B cell (primary cell): ENCODE results near the gene SLC5A5. TPM values are rescaled to one million over a fixed set of nuclear protein-coding genes. Genes with fewer than 3 reads are reported as not detected.

Source experiments
- ATAC-seq: fragments of 200-7000 bp; cut with Tn5 transposase; one replicate; pipeline ENCODE4 v1.10.0; 2021; ENCODE audit warnings: low read depth, mild to moderate bottlenecking, moderate number of reproducible peaks, moderate library complexity
- CTCF ChIA-PET: fragments of 350-600 bp; sonication (Branson Sonifier 250); formaldehyde crosslinking; loops from one replicate; lab custom pipeline; 2021; ENCODE audit warnings: antibody characterized with exemption, inconsistent platforms; lab: Charles Lee
- POLR2A ChIA-PET: fragments of 350-600 bp; sonication (Branson Sonifier 250); formaldehyde crosslinking; loops from one replicate; lab custom pipeline; 2021; ENCODE audit warnings: antibody characterized with exemption; lab: Charles Lee
- DNase-seq: peaks from one replicate; pipeline ENCODE4 v3.0.0; 2013
- H2AFZ ChIP-seq: 2 replicates; pipeline ENCODE4 v1.6.1; 2012; ENCODE audit warnings: mild to moderate bottlenecking, low read depth, low read length; ENCODE audit not compliant: insufficient read depth, poor library complexity, severe bottlenecking
- H3K27ac ChIP-seq, 2 donors: 1 replicate in 1 of 2; 2 replicates in 1 of 2; pipeline ENCODE4 v1.5.1; 2012 to 2013; ENCODE audit warnings: low read length in 2 of 2, mild to moderate bottlenecking in 2 of 2, moderate library complexity in 1 of 2
- H3K27me3 ChIP-seq, 4 experiments: fragments of 200-600 bp in 1 of 4; sonication (generic) in 1 of 4; replicated peaks in 1 of 4; 1 replicate in 2 of 4; 2 replicates in 2 of 4; pipeline versions ENCODE4 v1.6.1 to v1.7.0; 2013 to 2016; ENCODE audit warnings: low read length in 3 of 4, mild to moderate bottlenecking in 2 of 4, mixed read lengths in 1 of 4, moderate library complexity in 1 of 4; ENCODE audit not compliant: insufficient read depth in 4 of 4, control insufficient read depth in 3 of 4; ENCODE audit errors: control extremely low read depth in 1 of 4
- H3K36me3 ChIP-seq, 2 experiments: replicated peaks in 1 of 2; 1 replicate in 1 of 2; 2 replicates in 1 of 2; pipeline versions ENCODE4 v1.6.1 to v1.7.1; 2013; ENCODE audit warnings: low read length in 1 of 2; ENCODE audit not compliant: insufficient read depth in 2 of 2, control insufficient read depth in 1 of 2; ENCODE audit errors: control extremely low read depth in 1 of 2, extremely low read depth in 1 of 2
- H3K4me1 ChIP-seq, 2 donors: fragments of 200-600 bp in 1 of 2; sonication (generic) in 1 of 2; 1 replicate in 1 of 2; 2 replicates in 1 of 2; pipeline versions ENCODE4 v1.5.1 to v1.6.1; 2013 to 2017; ENCODE audit warnings: low read length in 2 of 2; ENCODE audit not compliant: control insufficient read depth in 2 of 2, insufficient read depth in 2 of 2
- H3K4me2 ChIP-seq: replicated peaks from 2 replicates; pipeline ENCODE3; 2012; ENCODE audit warnings: mild to moderate bottlenecking, low read depth, low read length; ENCODE audit not compliant: poor library complexity, severe bottlenecking
- H3K4me3 ChIP-seq, 5 experiments: fragments of 200-600 bp in 1 of 5; sonication (generic) in 1 of 5; 1 replicate in 3 of 5; 2 replicates in 2 of 5; pipeline versions ENCODE4 v1.5.1 to v1.7.0; 2011 to 2016; ENCODE audit warnings: low read length in 4 of 5, mild to moderate bottlenecking in 4 of 5, low read depth in 2 of 5, control low read depth in 1 of 5, moderate library complexity in 1 of 5; ENCODE audit not compliant: insufficient read depth in 1 of 5; ENCODE audit errors: control extremely low read depth in 1 of 5, extremely low read depth in 1 of 5
- H3K79me2 ChIP-seq: fragments of 200-600 bp; sonication (generic); one replicate; pipeline ENCODE4 v1.6.0; 2016; ENCODE audit warnings: low read length; ENCODE audit not compliant: control insufficient read depth, insufficient read depth
- H3K9ac ChIP-seq: fragments of 200-600 bp; sonication (generic); 2 replicates; pipeline ENCODE4 v1.6.1; 2017; ENCODE audit warnings: mild to moderate bottlenecking, low read length, moderate library complexity
- H3K9me3 ChIP-seq, 3 donors: one replicate each; pipeline versions ENCODE4 v1.6.1 to v1.7.1; 2013; ENCODE audit warnings: low read length in 2 of 3; ENCODE audit not compliant: control insufficient read depth in 2 of 3, insufficient read depth in 1 of 3; ENCODE audit errors: control extremely low read depth in 1 of 3
- H4K20me1 ChIP-seq: 2 replicates; pipeline ENCODE4 v1.6.0; 2012; ENCODE audit warnings: mild to moderate bottlenecking, low read length; ENCODE audit not compliant: insufficient read depth, control insufficient read depth, poor library complexity, severe bottlenecking
- H3K27ac Mint-ChIP-seq: one replicate; pipeline ENCODE4 v1.8.0; 2021; ENCODE audit warnings: mixed read lengths
- H3K27me3 Mint-ChIP-seq: one replicate; pipeline ENCODE4 v1.8.0; 2021; ENCODE audit warnings: mixed read lengths
- H3K4me1 Mint-ChIP-seq: one replicate; pipeline ENCODE4 v1.8.0; 2021; ENCODE audit warnings: mixed read lengths
- H3K4me3 Mint-ChIP-seq: one replicate; pipeline ENCODE4 v1.8.0; 2021; ENCODE audit warnings: mixed read lengths
- H3K9me3 Mint-ChIP-seq: one replicate; pipeline ENCODE4 v1.8.0; 2022; ENCODE audit warnings: mixed read lengths; ENCODE audit not compliant: insufficient read depth
- EZH2 ChIP-seq: IDR thresholded peaks from 2 replicates; pipeline ENCODE4 v1.6.1; 2012; ENCODE audit warnings: borderline replicate concordance, low read depth, mild to moderate bottlenecking, moderate library complexity, low read length; ENCODE audit not compliant: insufficient read depth, poor library complexity, severe bottlenecking
- WGBS: methylation state at CpG from one replicate; pipeline ENCODE4 v1.1.5; 2013; ENCODE audit warnings: missing lambda C conversion rate; ENCODE audit not compliant: insufficient coverage; 5-methylcytosine and 5-hydroxymethylcytosine counted together
- intact Hi-C: fragments of 100-400 bp; cut with micrococcal nuclease; formaldehyde crosslinking; loops from one replicate; pipeline ENCODE4 v1.10.0; 2022
- polyA plus RNA-seq: library from polyadenylated mRNA; depleted of rRNA; stranded (reverse); fragments of >200 nt; gene quantifications from 2 replicates; pipeline ENCODE4 v1.2.3, GENCODE V29; 2012
- total RNA-seq, 2 donors: library from RNA; stranded (reverse); fragments of 120-200 nt in 1 of 2; gene quantifications; 1 replicate in 1 of 2; 2 replicates in 1 of 2; pipeline versions ENCODE4 v1.2.3 to v1.2.4, GENCODE V29; 2013 to 2022
- TF ChIP-seq, protein P1 (sequence below): fragments of 200-600 bp; IDR thresholded peaks from one replicate; pipeline ENCODE4 v1.8.0; 2022; ENCODE audit warnings: antibody characterized with exemption, mild to moderate bottlenecking

The SLC5A5 gene
- total and polyA plus RNA-seq, 2 donors (not counting 1 experiment from before 2014, with no cell fraction given): 0.07 to 0.40 TPM

DNA sequence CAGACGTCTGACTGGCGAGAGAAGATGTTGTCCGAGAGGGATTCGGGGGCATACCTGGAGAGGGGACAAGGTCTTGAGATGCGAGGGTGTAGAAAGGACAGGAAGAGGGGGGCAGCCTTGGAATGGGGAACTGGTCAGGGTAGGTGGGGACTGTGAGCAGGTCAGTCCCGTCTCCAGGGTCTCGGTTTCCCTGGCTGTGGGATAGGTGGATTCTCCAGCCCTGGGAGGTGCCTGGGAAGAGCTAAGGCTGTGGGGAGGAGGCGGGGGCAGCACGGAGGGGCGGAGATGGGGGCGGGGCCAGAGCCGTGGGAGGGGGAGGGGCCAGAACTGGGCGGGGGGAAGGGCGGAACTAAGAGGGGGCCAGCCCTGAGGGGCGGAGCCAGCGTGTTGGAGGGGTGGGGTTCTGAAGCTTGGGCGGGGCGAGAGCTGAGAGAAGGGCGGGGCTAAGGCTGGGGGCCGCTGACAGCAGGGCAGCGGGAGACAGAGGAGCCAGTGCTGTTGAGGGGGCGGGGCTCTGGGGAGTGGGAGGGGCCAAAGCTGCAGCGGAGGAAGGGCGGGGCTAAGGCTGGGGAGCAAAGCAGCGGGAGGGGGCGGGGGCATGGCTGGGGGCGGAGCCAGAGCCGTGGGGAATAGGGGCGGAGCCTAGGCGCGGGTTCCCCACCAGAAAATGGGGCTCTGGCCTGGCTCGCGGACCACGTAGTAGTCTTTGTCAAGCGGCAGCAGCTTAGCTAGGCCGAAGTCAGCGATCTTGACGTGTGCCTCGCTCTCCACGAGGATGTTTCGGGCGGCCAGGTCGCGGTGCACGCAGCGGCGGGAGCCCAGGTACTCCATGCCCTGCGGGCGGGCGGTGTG lies 41.0 kb upstream of the SLC5A5 start:
- H3K79me2 ChIP-seq: peaks cover 2% of the 10 kb centered on the region
- no peak overlapping the region for H2AFZ ChIP-seq
- H3K36me3 ChIP-seq: peaks cover 1 to 65% of the 10 kb centered on the region in 2 experiments
- H3K9me3 Mint-ChIP-seq: no peaks in the 10 kb centered on the region
- WGBS: 94% methylated on average over 44 of the region's 50 CpGs
- no peak overlapping the region for H3K27ac ChIP-seq
- H3K4me1 Mint-ChIP-seq: no peaks in the 10 kb centered on the region
- intact Hi-C loops: no loop called here
- POLR2A ChIA-PET: interaction anchor here (1.0 kb wide), 1 partner anchor 17 kb away, joined by 11 read pairs; the partner anchor contains the start of gene JAK3
- H3K27ac Mint-ChIP-seq: no peak overlapping the region
- CTCF ChIA-PET: interaction anchor here (1.2 kb wide), 1 partner anchor 127 kb away, joined by 3 read pairs; no protein-coding TSS in a partner anchor
- no peak overlapping the region for H3K9ac ChIP-seq
- no peak overlapping the region for H3K4me3 Mint-ChIP-seq
- H4K20me1 ChIP-seq: peaks cover 28% of the 10 kb centered on the region
- no peaks in the 10 kb centered on the region for H3K27me3 Mint-ChIP-seq
- H3K27me3 ChIP-seq: no peaks in the 10 kb centered on the region
- no peak for TF ChIP-seq EZH2
- TF ChIP-seq, protein P1, sequence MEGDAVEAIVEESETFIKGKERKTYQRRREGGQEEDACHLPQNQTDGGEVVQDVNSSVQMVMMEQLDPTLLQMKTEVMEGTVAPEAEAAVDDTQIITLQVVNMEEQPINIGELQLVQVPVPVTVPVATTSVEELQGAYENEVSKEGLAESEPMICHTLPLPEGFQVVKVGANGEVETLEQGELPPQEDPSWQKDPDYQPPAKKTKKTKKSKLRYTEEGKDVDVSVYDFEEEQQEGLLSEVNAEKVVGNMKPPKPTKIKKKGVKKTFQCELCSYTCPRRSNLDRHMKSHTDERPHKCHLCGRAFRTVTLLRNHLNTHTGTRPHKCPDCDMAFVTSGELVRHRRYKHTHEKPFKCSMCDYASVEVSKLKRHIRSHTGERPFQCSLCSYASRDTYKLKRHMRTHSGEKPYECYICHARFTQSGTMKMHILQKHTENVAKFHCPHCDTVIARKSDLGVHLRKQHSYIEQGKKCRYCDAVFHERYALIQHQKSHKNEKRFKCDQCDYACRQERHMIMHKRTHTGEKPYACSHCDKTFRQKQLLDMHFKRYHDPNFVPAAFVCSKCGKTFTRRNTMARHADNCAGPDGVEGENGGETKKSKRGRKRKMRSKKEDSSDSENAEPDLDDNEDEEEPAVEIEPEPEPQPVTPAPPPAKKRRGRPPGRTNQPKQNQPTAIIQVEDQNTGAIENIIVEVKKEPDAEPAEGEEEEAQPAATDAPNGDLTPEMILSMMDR: no peak
- peak; percentile 38 for DNase-seq
- H3K9me3 ChIP-seq: peaks cover 0 to 7% (median 0%) of the 10 kb centered on the region in 3 donors
- H3K4me3 ChIP-seq: no peak overlapping the region
- peak; percentile 46 for ATAC-seq
- no peak overlapping the region for H3K4me2 ChIP-seq
- no peaks in the 10 kb centered on the region for H3K4me1 ChIP-seq

DNA sequence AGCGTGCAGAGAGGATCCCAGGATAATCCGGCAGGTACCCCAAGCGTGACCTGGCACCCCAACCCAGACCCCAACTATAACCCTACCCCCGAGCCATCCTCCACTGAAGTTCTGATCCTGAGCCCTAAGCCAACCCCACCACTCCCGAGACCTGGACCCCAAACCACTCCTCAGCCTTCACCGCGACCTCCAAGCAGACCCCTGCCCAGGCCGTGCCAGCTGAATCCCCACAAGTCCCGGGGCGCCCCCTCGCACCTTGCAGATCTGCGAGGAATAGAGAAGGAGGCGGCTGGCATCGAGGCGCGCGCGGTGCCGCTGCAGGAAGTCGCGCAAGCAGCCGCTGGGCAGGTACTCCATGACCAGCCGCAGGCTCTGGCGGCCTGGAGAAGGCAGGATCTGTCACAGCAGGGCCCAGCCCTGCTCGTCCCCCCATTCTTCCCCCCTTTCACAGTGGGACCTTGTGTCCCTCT lies 40.3 kb upstream of the SLC5A5 start:
- H3K4me2 ChIP-seq: no peak overlapping the region
- no peak overlapping the region for H3K4me3 ChIP-seq
- H3K4me1 ChIP-seq: no peaks in the 10 kb centered on the region
- H3K27ac ChIP-seq: no peak overlapping the region
- Mint-ChIP-seq H3K4me1 (no peaks in the 10 kb centered on the region), H3K27me3 (no peaks in the 10 kb centered on the region), H3K9me3 (no peaks in the 10 kb centered on the region), H3K4me3 (no peak overlapping the region), H3K27ac (no peak overlapping the region)
- no peak overlapping the region for H2AFZ ChIP-seq
- intact Hi-C loops: no loop called here
- no peak overlapping the region for H3K9ac ChIP-seq
- peaks cover 2% of the 10 kb centered on the region for H3K79me2 ChIP-seq
- ChIA-PET CTCF (no interaction called here), POLR2A (no interaction called here)
- H3K9me3 ChIP-seq: peaks cover 0 to 7% (median 0%) of the 10 kb centered on the region in 3 donors
- H4K20me1 ChIP-seq: peaks cover 28% of the 10 kb centered on the region
- ATAC-seq (no peak), DNase-seq (no peak)
- 98% methylated on average over 24 of the region's 25 CpGs for WGBS
- TF ChIP-seq, protein P1: no peak
- TF ChIP-seq EZH2: no peak
- no peaks in the 10 kb centered on the region for H3K27me3 ChIP-seq
- peaks cover 1 to 70% of the 10 kb centered on the region in 2 experiments for H3K36me3 ChIP-seq
